ENCODE measurements around the gene EIF4A3.
"Not testable (repeated sequence)": the region's sequence is repeated elsewhere in the genome, so short reads cannot be mapped to it uniquely, and the experiment has no call there.

EIF4A3 gene

DNA sequence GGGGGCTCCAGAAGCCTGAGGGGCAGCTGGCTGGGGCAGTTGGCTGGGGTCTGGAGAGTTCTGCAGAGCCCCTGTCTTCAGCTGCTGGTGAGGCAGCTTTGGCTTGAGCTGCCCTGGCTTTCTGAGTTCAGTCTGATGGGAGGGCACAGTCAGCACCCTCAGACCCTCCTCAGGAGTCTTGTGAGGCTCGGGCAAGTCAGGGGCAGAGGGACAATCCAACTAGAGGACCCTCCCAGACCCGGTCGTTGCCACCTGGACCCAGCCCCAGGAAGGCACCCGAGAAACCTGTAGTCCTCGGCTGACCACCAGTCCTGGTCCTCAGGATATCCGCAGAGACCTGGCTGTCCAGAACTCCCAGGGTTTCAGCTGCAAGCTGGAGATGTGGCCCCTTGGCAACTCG, 24.8 kb upstream of the EIF4A3 start:
- no peak for DNase-seq (ENCODE audit: low read depth)

DNA sequence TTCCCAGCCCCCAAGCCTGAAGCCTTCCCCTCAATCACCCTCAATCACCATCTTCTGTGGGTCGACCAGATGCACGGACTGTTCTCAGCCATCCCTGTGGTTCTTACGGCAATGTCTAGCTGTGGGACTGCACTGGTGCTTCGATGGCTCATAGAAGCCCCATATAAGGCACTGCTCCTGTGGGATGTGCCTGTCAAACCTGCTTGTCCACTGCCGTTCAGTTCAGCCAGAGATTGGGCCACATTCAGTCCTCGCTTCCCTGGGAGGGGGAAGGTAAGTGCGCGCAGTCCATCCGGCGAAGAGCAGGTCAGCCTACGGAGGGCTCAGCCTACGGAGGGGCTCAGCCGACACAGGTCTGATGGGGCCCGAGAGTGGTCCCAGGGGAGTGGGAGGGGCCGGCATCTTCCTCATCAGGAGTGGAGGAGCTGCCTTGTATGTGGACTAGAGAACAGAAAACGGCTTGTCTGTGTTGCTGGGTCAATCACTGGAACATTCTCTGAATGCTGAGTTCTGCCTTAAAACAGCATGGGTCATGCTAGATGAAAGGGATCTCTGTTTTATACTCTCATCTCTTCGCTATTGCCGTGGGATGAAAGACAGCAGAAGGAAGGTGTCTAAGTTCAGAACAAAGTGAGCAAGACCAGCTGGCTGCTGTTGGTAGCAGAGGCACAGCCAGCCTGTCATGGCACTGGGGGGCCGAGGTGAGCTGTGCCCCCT, 23.0 kb upstream of the EIF4A3 start, which contains the start of gene CARD14:
Gene CARD14, plus strand, starts transcription at position 247 of the 717 bp plus-strand sequence. CDS start 11,409 bp downstream, outside the sequence.
- no peak for DNase-seq (ENCODE audit: low read depth)

DNA sequence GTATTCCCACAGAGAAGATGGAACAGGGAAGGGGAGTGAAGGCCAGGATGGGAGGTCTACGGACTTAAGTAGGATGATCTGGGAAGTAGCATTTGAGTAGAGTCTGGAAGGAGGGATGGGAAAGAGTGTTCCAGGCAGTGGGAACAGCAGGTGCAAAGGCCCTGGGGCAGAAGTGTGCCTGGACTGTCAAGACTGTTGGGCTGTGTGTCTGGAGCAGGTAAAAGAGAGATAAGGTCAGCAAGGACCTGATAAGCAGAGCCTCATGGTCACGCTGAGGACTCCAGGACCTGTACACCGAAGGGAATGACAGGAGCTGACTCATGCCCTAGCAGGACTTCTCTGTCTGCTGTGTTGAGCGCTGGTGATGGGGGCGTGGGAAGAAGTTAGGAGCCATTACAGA, 22.2 kb upstream of the EIF4A3 start:
- no peak for DNase-seq (ENCODE audit: low read depth)

DNA sequence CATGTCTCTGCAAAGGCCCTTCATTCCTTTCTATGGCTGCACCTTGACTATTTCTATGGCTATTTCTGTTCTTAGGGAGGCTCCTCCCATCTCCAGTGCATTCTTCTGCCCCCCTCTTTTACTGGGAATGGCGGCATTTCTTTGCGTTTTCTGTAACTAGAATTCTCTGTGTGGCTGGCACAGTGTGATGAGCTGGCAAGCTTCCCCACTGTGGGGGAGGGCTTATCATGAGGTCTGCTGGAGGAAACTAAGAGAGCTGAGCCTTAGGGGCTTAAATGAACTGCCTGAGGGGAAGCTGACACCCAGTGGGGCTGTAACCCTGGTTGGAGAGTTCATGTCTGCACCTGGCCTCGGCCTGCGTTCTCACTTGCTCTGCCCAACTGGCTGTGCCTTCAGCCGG, 21.4 kb upstream of the EIF4A3 start:
- no peak for DNase-seq (ENCODE audit: low read depth)

DNA sequence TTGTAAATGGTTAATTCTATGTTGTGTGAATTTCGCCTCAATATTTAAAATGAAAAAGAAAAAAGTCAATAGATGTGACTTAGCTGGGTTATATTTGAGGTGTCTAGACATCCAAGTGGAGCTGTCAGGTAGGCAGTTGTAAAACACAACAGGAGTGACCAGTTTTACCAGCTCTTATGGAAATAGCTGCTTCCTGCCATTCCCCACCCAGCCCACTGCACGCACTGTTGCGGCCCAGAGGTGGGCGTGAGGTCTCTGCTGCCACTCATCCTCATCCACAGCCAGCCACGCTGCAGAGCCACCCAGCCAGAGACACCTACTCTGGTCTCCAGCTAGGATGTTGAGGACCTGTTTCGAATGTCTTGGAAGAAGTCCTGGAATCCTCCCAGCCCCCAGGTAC, 19.5 kb upstream of the EIF4A3 start:
- no peak for DNase-seq (ENCODE audit: low read depth)

DNA sequence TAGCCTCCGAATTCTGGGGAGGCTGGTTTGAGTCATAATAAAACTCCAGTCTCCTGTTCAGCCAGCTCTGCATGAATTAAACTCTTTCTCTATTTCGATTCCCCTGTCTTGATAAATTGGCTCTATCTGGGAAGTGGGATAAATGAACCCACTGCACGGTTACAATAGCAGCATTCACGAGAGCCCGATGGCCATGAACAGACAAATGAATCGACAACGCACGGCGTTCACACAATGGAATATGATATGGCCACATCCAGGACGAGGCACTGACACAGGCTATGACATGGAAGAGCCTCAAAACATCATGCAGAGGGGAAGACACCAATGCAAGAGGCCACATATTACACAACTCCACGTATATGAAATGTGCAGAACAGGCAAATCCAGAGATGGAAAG, 17.3 kb upstream of the EIF4A3 start:
- DNase-seq (ENCODE audit: low read depth), result no peak

DNA sequence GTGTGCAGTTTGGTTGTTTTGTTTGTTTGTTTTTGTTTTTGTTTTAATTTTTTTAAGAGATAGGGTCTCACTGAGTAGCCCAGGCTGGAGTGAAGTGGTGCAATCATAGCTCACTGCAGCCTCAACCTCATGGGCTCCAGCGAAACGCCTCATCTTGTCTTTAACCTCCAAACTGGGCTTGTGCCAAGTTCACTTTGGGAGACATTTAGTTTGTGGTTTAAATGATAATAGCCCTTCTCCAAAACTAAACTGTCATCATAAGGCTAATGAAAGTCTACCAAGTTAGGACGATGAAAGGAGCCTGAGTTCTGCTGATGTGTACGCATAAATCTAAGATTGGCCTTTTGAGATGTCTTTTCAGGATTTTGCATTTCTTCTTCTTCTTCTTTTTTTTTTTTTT, 16.4 kb upstream of the EIF4A3 start:
- no peak for DNase-seq (ENCODE audit: low read depth)

DNA sequence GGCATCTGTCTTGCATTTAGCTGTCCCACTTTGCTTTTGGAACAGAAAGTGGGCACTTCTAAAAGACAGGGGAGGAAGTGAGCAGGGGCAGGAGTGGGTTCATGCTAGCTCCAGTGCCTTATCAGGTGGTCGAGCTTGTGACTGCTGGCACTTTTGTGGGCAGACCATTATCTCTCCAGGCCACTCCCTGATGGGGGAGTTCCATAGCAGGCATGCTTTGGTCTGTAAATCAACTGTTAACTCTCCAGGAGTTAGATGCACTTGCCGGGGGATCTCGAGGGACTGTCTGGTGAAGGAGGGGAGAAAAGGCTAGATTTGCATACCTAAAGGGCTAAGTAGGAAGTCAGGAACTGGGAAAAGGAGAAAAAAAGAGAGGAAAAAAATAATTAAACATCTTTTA, 13.6 kb upstream of the EIF4A3 start:
- DNase-seq (ENCODE audit: low read depth), result no peak

DNA sequence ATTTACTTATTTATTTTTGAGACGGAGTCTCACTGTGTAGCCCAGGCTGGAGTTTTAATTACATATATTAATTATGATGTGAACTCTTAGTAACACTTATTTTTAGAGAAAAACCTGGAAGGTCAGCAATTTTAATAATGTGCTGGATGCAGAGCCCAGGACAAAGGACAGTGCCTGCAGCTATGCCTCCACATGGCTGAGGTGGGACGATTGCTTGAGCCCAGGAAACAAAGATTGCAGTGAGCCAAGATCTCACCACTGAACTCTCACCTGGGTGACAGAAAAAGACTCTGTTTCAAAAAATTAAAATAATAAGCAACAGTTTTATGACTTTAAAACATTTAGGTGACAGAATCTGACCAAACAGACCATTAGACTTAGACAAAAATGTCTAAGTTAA, 11.9 kb upstream of the EIF4A3 start:
- no peak for DNase-seq (ENCODE audit: low read depth)

DNA sequence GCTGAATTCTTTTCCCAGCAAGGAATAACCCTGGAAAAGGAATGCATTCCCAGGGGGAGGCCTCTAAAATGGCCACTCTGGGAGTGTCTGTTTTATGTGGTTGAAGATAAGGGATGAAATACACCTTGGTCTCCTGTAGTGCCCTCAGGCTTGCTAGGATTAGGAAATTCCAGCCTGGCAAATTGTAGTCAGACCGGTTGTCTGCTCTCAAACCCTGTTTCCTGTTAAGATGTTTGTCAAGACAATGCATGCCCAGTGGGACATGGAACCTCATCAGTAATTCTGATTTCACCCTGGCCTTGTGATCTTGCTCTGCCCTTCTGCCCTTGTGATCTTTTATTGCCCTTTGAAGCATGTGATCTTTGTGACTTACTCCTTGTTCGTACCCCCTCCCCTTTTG, 8.7 kb upstream of the EIF4A3 start:
- not testable (repeated sequence) for DNase-seq (ENCODE audit: low read depth)

DNA sequence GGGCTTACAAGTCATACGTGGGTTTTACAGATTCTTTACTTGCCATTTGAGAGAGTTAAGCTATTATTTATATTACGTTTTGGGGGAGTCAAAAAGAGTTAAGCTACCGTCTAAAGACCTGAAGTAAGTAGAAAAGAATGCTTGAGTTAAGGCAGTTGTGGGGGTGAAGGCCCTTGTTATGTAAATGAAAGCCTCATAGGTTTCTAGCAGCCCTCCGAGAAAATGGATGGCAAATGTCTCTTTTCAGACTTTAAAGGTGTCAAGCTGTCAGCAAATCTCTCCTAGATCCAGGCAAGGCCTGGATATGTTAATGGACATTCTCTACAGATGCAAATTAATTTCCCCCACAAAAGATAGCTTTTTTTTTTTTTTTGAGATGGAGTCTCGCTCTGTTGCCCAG, 7.2 kb upstream of the EIF4A3 start:
- DNase-seq (ENCODE audit: low read depth), result no peak

DNA sequence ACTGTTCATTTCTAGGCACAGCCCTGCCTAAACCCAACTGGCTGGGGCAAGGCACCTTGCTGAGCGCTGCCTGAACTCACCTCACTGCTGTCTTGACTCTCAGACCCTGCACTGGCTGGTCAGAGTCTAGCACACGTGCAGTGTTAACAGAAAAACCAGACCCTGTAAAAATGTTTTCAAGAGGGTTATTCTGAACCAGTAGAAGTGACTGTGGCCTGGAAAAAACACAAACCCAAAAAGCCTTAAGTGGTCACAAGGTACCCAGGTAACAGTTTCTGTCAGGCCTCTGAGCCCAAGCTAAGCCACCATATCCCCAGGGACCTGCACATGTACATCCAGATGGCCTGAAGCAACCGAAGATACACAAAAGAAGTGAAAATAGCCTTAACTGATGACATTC, 6.1 kb upstream of the EIF4A3 start:
- no peak for DNase-seq (ENCODE audit: low read depth)

DNA sequence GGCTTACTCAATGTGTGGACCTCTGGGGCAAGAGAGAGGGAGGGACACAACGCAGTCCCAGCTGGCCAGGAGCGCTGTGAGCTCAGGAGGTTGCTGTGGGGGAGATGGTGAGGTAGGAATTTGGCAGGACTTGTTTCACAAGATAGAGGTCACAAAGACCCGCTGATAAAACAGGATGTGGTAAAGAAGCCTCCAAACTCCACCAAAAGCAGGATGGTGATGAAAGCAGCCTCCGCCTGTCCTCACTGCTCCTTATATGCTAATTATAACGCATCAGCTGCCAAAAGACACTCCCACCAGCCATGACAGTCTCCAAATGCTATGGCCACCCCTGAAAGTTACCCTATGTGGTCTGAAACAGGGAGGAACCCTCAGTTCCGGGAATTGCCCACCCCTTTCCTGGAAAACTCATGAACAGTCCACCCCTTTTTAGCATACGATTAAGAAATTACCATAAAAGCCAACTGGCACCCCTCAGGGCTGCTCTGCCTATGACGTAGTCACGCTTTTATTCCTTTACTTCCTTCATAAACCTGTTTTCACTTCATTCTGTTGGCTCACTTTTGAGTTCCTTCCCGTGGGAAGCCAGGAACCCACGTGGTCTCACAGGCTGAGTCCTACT, 5.3 kb upstream of the EIF4A3 start:
- no peak for DNase-seq (ENCODE audit: low read depth)

DNA sequence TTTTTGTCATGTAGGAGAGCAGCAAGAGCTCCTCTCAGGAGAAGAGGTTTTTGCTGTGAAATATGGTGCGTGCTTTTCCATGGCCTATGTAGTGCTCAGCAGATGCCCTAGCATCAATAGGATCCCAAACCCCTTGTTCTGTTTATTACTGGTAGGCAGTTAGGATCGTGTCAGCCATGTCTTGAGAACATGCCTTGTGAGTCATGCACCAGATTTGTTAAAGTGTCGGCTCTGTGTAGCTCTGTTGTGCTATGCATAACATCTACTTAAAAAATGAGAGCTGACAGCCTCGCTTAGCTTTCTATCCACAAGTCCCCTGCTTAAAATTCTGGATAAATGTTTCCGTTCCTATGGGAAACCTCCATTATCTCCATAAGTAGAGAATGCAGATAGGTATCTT, 4.4 kb upstream of the EIF4A3 start:
- no peak for DNase-seq (ENCODE audit: low read depth)

DNA sequence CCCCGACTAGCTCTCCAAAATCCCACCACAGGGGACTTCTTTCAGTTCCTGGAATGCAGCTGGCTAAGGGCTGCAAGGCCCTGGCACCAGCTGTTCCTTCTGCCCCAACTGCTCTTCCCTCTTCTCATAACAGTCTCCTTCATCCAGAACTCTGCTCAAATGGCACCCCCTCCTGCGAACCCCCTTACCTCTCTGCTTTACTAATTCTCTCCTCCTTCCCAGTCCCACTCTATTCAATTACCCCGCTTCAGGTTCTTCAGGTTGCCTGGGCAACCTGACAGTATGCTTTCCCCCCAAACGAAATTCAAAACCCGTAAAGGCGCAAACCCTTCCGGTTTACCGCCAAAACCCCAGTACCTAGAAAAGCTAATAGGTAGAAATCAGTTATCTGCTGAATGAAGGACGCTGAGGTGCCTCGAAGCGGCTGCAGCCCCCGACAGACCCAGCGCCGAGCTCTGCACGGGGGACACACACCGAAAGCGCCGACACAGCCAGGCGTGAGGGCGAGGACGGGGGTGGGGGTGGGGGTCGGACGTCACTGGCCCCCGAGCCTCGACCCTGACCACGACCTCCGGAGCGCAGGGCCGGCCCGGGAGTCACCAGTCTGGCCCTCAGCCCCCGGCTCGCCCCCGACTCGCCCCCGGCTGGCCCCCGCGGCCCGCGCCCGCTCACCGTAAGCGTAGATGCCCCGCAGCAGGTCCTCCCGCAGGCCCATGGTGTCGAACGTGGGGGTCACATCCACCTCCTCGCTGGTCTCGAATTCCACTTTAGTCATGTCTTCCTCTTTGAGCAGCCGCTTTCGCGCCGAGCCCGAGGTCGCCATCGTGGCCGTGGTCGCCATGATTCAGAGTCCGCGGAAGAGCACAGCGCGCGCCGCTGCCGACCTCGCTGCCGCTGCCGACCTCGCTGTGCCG, 550 bp downstream of the EIF4A3 start:
- no peak for DNase-seq (ENCODE audit: low read depth)

DNA sequence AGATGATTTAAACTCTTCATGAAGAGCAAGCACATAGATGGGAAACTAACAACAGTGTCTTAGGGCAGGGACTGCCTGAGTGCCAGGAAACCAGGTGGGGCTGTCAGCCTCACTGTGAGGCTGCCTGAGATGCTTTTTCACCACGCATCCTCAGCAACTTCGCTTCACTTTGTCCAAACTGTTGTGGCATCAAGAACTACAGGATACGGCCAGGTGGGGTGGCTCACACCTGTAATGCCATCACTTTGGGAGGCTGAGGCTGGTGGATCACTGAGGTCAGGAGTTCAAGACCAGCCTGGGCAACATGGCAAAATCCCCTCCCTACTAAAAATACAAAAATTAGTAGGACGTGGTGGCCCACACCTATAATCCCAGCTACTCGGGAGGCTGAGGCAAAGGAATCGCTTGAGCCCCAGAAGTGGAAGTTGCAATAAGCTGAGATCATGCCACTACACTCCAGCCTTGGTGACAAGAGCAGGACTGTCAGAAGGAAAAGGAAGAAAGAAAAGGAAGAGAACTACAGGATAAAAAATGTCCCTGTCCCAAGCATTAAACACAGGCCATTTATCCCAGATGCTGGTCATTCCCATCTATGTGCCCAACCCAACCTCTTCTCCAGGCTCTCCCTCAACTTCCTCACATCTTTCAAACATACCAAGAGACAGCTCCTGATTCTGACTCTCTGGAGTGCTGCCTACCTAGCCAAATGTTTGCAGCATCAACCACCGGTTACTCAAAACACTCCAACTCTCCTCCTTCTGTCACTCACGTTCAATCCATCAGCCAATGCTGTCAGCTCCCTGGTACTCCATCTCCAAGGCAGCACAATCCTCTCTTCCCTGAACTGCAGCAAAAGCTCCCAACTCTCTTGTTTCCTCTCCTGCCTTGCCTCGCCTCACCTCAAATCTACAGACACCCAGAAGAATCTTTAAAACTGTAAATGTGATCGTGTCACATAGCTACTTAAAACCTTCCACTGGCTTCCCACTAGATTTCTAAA, 1.6 kb downstream of the EIF4A3 start:
- DNase-seq (ENCODE audit: low read depth), result no peak

DNA sequence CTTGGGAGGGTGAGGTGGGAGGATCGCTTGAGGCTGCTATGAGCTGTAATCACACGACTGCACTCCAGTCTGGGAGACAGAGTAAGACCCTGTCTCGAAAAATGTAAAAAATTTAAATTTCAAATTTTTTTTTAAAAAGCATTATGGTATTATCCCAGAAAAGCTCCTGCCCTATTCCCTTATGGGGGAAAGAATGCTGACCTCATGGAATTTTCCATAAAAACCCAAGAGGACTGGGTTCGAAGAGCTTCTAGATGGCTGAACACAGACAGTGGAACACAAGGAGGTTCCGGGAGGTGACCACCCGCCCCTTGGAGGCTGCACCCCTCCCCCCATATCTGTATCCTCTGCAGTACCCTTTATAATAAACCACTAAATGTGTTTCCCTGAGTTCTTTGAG, 4.0 kb downstream of the EIF4A3 start:
- no peak for DNase-seq (ENCODE audit: low read depth)

DNA sequence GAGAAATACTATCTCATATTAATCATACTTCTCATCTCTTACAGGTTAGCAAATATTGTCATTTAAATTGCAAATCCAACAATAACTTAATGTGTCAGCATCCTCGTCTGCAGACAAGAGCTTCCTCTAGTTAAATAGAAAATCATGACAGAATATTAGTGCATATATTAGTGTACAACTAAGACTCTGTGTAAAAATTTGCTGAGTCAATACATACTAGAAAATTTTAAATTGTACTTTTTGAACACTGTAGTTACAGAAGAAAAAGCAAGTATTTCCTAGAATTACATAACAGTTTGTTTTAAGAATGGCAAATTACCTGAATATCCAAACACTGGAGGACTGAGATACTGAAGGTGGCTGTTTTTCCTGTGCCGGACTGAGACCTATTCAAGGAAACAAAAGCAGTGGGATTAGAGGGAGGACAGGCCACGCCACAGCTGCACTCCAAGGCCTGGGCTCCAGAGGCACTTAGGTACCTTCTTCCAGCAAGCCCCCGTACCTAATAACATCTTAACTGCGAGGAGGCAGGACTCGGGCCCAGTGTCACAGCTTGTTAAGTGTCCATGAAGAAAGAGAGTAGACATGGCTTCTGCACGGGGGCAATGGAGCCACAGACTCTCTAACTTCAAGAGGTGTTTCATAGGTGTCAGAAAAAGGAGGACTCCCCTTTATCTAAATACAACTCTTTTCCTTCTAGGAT, 5.3 kb downstream of the EIF4A3 start:
- DNase-seq (ENCODE audit: low read depth), result no peak

DNA sequence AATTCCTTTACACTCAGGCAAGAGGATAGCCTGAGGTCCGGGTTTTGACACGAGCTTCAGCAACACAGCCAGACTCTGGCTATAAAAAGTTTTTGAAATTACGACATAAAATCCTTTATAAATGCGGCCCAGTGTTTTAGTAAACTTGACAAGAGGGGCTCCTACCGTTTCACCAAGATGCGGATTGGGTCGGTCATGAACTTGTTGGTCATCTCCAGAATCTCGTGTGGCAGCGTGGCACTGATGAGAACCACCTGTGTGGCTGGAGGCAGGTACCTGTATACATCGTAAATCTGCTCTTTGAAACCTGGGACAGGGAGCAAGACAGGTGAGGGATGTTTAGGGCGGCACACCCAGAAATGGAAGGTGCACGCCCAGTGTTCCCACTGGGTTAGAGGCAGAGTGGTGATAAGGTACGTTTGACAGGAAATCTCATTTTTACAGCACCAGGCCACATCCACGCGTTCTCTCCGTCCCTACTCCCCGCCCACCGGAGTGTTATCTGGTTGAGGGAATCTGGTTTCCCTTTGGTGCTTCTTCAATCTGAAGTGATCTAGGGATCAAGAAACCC, 8.0 kb downstream of the EIF4A3 start:
- DNase-seq (ENCODE audit: low read depth), result no peak

DNA sequence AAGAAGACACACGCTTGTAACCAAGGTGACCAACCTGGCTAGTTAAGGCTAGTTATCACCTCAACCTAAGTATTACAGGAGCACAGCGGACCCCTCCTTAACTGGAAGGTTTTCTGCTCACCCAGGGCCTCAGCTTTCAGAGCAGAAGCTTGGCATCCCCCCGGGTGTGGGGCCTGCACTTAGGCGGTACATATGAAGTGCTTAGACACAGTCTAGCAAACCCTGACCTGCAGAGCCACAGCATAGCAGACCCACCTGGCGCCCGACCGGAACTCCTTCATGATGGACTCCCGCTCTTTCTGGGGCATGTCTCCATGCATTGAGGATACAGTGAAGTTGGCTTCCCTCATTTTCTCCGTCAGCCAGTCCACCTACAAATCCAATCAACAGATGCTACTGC, 9.8 kb downstream of the EIF4A3 start:
- no peak for DNase-seq (ENCODE audit: low read depth)

DNA sequence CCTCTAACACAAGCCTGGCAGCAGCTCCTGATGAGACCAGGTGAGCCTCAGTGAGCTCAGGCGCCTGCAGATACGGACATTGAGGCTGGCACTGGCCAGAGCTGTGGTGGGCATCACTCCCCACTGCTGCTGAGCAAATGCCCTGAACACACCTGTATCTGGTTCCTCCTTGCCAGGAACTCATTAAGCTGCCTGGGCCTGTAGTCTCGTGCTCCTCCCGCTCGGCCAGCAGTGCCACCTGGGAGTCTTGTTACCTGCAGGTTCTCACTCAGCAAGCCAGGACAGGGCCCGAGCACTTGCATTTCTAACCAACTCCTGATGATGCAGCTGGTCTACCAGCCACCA, 13.3 kb downstream of the EIF4A3 start:
- no peak for DNase-seq (ENCODE audit: low read depth)

Measured in activated gamma-delta T cell treated with anti-CD3 and anti-CD28 coated beads, Interleukin-2, amount 50 U/mL, for 16 hours (primary cell).